Measurements from ENCODE around the gene CXCL13. TPM values are rescaled to one million over a fixed set of nuclear protein-coding genes. Genes with fewer than 3 reads are reported as not detected.

The CXCL13 gene
- total RNA-seq, 1 donor from 2014 or later: not detected

GRCh38 chr4:77582156-77582555 is 23.5 kb upstream of the CXCL13 start:
- H3K27ac Mint-ChIP-seq: no peak overlapping the region
- Histone ChIP-seq H4K20me1 (ENCODE audit: low read depth) (no peaks in the 10 kb centered on the region), H3K4me1 (no peaks in the 10 kb centered on the region), H3F3A (ENCODE audit: low read depth) (no peaks in the 10 kb centered on the region), H2AFZ (replicated peaks) (no peak overlapping the region), H3K79me2 (ENCODE audit: low read depth) (no peaks in the 10 kb centered on the region), H3K27me3 (no peaks in the 10 kb centered on the region), H3K9ac (no peak overlapping the region), H3K36me3 (no peaks in the 10 kb centered on the region), H3K4me2 (no peak overlapping the region), H3K9me3 (ENCODE audit: low read depth) (no peaks in the 10 kb centered on the region), H3K4me3 (no peak overlapping the region), H3K27ac (no peak overlapping the region)
- no peaks in the 10 kb centered on the region for H3K36me3 Mint-ChIP-seq
- no peak for TF ChIP-seq EZH2phosphoT487 (IDR thresholded peaks at IDR 0.05)
- TF ChIP-seq, protein P1, sequence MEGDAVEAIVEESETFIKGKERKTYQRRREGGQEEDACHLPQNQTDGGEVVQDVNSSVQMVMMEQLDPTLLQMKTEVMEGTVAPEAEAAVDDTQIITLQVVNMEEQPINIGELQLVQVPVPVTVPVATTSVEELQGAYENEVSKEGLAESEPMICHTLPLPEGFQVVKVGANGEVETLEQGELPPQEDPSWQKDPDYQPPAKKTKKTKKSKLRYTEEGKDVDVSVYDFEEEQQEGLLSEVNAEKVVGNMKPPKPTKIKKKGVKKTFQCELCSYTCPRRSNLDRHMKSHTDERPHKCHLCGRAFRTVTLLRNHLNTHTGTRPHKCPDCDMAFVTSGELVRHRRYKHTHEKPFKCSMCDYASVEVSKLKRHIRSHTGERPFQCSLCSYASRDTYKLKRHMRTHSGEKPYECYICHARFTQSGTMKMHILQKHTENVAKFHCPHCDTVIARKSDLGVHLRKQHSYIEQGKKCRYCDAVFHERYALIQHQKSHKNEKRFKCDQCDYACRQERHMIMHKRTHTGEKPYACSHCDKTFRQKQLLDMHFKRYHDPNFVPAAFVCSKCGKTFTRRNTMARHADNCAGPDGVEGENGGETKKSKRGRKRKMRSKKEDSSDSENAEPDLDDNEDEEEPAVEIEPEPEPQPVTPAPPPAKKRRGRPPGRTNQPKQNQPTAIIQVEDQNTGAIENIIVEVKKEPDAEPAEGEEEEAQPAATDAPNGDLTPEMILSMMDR (IDR thresholded peaks at IDR 0.05): no peak
- no peak for TF ChIP-seq EZH2 (IDR thresholded peaks at IDR 0.05)
- no peak overlapping the region for H3K4me3 Mint-ChIP-seq
- no peaks in the 10 kb centered on the region for H3K4me1 Mint-ChIP-seq
- no peak for DNase-seq (ENCODE audit: low spot score)
- peaks cover 2% of the 10 kb centered on the region for H3K27me3 Mint-ChIP-seq (ENCODE audit: insufficient read depth, low read depth)
- peaks cover 2% of the 10 kb centered on the region for H3K9me3 Mint-ChIP-seq

- H2AFZ ChIP-seq (replicated peaks): no peak overlapping the region
- no peaks in the 10 kb centered on the region for H3K27me3 ChIP-seq
- H3K4me3 ChIP-seq: no peak overlapping the region
- Mint-ChIP-seq H3K4me3 (no peak overlapping the region), H3K27me3 (ENCODE audit: insufficient read depth, low read depth) (peaks cover 2% of the 10 kb centered on the region), H3K9me3 (peaks cover 2% of the 10 kb centered on the region), H3K4me1 (no peaks in the 10 kb centered on the region), H3K36me3 (no peaks in the 10 kb centered on the region), H3K27ac (no peak overlapping the region)
- H4K20me1 ChIP-seq (ENCODE audit: low read depth): no peaks in the 10 kb centered on the region
- no peak overlapping the region for H3K27ac ChIP-seq
- no peak for DNase-seq (ENCODE audit: low spot score)
- no peaks in the 10 kb centered on the region for H3K79me2 ChIP-seq (ENCODE audit: low read depth)
- no peaks in the 10 kb centered on the region for H3F3A ChIP-seq (ENCODE audit: low read depth)
- H3K9ac ChIP-seq: no peak overlapping the region
- H3K4me2 ChIP-seq: no peak overlapping the region
- TF ChIP-seq EZH2 (IDR thresholded peaks at IDR 0.05) (no peak), EZH2phosphoT487 (IDR thresholded peaks at IDR 0.05) (no peak)
- TF ChIP-seq, protein P1 (IDR thresholded peaks at IDR 0.05): no peak
- H3K9me3 ChIP-seq (ENCODE audit: low read depth): no peaks in the 10 kb centered on the region
- no peaks in the 10 kb centered on the region for H3K4me1 ChIP-seq
- no peaks in the 10 kb centered on the region for H3K36me3 ChIP-seq
Observed at GRCh38 chr4:77582711-77583110, 22.9 kb upstream of the CXCL13 start.

- H3K4me3 Mint-ChIP-seq: no peak overlapping the region
- Histone ChIP-seq H3K9me3 (ENCODE audit: low read depth) (no peaks in the 10 kb centered on the region), H3K27me3 (no peaks in the 10 kb centered on the region), H3K27ac (no peak overlapping the region), H3K4me2 (no peak overlapping the region), H3F3A (ENCODE audit: low read depth) (no peaks in the 10 kb centered on the region), H3K36me3 (no peaks in the 10 kb centered on the region), H3K9ac (no peak overlapping the region), H4K20me1 (ENCODE audit: low read depth) (no peaks in the 10 kb centered on the region), H3K4me1 (no peaks in the 10 kb centered on the region), H2AFZ (replicated peaks) (no peak overlapping the region), H3K4me3 (no peak overlapping the region), H3K79me2 (ENCODE audit: low read depth) (no peaks in the 10 kb centered on the region)
- no peak for DNase-seq (ENCODE audit: low spot score)
- H3K4me1 Mint-ChIP-seq: peaks cover 13% of the 10 kb centered on the region
- H3K27ac Mint-ChIP-seq: no peak overlapping the region
- peaks cover 2% of the 10 kb centered on the region for H3K27me3 Mint-ChIP-seq (ENCODE audit: insufficient read depth, low read depth)
- H3K36me3 Mint-ChIP-seq: no peaks in the 10 kb centered on the region
- TF ChIP-seq EZH2phosphoT487 (IDR thresholded peaks at IDR 0.05) (no peak), EZH2 (IDR thresholded peaks at IDR 0.05) (no peak)
- TF ChIP-seq, protein P1 (IDR thresholded peaks at IDR 0.05): no peak
- no peaks in the 10 kb centered on the region for H3K9me3 Mint-ChIP-seq
Observed at GRCh38 chr4:77586951-77587383, 18.7 kb upstream of the CXCL13 start.

Data from neural progenitor cell (in vitro differentiated cells).